Measurements from ENCODE around the gene NUP160. TPM values are rescaled to one million over a fixed set of nuclear protein-coding genes. Genes with fewer than 3 reads are reported as not detected.

Gene NUP160
- total RNA-seq, 1 experiment from 2014 or later, result 53.8 TPM

DNA sequence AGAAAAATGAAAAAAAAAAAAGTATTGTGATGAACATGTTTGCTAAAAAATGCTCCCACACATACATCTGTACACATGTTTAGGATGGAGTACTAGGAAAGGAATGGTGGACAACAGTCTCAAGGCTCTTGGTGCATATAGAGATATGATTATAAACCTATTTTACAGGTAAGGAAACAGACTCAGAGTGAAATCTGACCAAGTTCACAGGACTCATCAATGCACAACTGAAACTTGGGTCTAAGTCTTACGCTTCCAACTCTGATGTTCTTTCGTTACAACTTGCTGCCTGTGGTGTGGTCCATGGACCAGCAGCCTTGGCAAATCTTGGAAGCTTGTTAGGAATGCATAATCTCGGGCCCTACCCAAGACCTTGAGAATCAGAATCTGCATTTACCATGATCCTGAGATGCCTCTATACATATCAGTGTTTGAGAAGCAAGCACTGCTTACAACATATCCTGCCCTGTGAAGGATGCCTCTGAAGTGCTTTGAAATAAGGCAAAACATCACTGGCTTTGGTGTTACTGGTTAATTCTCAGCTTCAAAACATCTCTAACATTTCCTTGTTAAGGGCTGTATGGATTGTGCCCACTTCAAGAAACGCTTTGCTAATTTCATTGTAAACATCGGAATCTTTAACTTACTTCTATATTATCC lies 39.9 kb upstream of the NUP160 start:
- H2AFZ ChIP-seq (ENCODE audit: low read depth, low read length, poor library complexity, severe bottlenecking), result no peak overlapping the region
- H3K79me2 ChIP-seq (ENCODE audit: insufficient read depth, low read length), result no peaks in the 10 kb centered on the region
- H3K9me2 ChIP-seq (ENCODE audit: insufficient read depth), result no peaks in the 10 kb centered on the region
- H3K4me3 ChIP-seq (replicated peaks in 1 of 2; ENCODE audit: low read depth in 1 of 2, low read length in 2 of 2), result no peak overlapping the region
- BruUV-seq (replicated peaks), result no TSS peak
- ChIA-PET CTCF (no interaction called here), RAD21 (ENCODE audit: low non-redundant PET in 1 of 2, low total read pairs in 2 of 2, uncharacterized antibody in 2 of 2, unreplicated experiment in 2 of 2) (no interaction called here), POLR2A (no interaction called here)
- no peaks in the 10 kb centered on the region for H3K36me3 ChIP-seq (ENCODE audit: control insufficient read depth in 1 of 2, insufficient read depth in 2 of 2, low read length in 2 of 2)
- H4K20me1 ChIP-seq (ENCODE audit: insufficient read depth), result no peaks in the 10 kb centered on the region
- H3K27me3 ChIP-seq (ENCODE audit: insufficient read depth, low read length), result no peaks in the 10 kb centered on the region
- H3K9me3 ChIP-seq (ENCODE audit: control insufficient read depth in 1 of 2, insufficient read depth in 1 of 2, low read depth in 1 of 2, low read length in 2 of 2), result no peaks in the 10 kb centered on the region
- DNase-seq (ENCODE audit: low read depth, low spot score) (no peak), ATAC-seq (no peak)
- TF ChIP-seq JUND (IDR thresholded peaks at IDR 0.05) (no peak), SIN3A (IDR thresholded peaks at IDR 0.05; ENCODE audit: low read depth) (no peak), FOSL1 (IDR thresholded peaks at IDR 0.05; ENCODE audit: low read depth) (no peak), POLR2A (IDR thresholded peaks at IDR 0.05; ENCODE audit: borderline replicate concordance, extremely low read depth, insufficient read depth, insufficient read length) (no peak), ZFX (IDR thresholded peaks at IDR 0.05) (no peak), CBX3 (IDR thresholded peaks at IDR 0.05; ENCODE audit: low read depth) (no peak), ELF1 (IDR thresholded peaks at IDR 0.05; ENCODE audit: borderline replicate concordance, low read depth) (no peak), RAD21 (IDR thresholded peaks at IDR 0.05; ENCODE audit: low read depth) (no peak), CEBPB (IDR thresholded peaks at IDR 0.05; ENCODE audit: low read depth) (no peak), POLR2AphosphoS5 (IDR thresholded peaks at IDR 0.05; ENCODE audit: low read depth, low read length) (no peak), ZNF274 (IDR thresholded peaks at IDR 0.05; ENCODE audit: low read depth, low read length) (no peak), EZH2phosphoT487 (IDR thresholded peaks at IDR 0.05; ENCODE audit: borderline replicate concordance) (no peak), EGR1 (IDR thresholded peaks at IDR 0.05; ENCODE audit: low read depth) (no peak), YY1 (IDR thresholded peaks at IDR 0.05; ENCODE audit: extremely low read depth, insufficient replicate concordance, low read depth, low read length) (no peak), EZH2 (IDR thresholded peaks at IDR 0.05) (no peak)
- TF ChIP-seq, protein P1, sequence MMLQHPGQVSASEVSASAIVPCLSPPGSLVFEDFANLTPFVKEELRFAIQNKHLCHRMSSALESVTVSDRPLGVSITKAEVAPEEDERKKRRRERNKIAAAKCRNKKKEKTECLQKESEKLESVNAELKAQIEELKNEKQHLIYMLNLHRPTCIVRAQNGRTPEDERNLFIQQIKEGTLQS (IDR thresholded peaks at IDR 0.05), result no peak
- TF ChIP-seq, protein P2, sequence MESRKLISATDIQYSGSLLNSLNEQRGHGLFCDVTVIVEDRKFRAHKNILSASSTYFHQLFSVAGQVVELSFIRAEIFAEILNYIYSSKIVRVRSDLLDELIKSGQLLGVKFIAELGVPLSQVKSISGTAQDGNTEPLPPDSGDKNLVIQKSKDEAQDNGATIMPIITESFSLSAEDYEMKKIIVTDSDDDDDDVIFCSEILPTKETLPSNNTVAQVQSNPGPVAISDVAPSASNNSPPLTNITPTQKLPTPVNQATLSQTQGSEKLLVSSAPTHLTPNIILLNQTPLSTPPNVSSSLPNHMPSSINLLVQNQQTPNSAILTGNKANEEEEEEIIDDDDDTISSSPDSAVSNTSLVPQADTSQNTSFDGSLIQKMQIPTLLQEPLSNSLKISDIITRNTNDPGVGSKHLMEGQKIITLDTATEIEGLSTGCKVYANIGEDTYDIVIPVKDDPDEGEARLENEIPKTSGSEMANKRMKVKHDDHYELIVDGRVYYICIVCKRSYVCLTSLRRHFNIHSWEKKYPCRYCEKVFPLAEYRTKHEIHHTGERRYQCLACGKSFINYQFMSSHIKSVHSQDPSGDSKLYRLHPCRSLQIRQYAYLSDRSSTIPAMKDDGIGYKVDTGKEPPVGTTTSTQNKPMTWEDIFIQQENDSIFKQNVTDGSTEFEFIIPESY (IDR thresholded peaks at IDR 0.05; ENCODE audit: extremely low read depth, insufficient replicate concordance, low read length), result no peak
- TF ChIP-seq, protein P3, sequence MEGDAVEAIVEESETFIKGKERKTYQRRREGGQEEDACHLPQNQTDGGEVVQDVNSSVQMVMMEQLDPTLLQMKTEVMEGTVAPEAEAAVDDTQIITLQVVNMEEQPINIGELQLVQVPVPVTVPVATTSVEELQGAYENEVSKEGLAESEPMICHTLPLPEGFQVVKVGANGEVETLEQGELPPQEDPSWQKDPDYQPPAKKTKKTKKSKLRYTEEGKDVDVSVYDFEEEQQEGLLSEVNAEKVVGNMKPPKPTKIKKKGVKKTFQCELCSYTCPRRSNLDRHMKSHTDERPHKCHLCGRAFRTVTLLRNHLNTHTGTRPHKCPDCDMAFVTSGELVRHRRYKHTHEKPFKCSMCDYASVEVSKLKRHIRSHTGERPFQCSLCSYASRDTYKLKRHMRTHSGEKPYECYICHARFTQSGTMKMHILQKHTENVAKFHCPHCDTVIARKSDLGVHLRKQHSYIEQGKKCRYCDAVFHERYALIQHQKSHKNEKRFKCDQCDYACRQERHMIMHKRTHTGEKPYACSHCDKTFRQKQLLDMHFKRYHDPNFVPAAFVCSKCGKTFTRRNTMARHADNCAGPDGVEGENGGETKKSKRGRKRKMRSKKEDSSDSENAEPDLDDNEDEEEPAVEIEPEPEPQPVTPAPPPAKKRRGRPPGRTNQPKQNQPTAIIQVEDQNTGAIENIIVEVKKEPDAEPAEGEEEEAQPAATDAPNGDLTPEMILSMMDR (IDR thresholded peaks at IDR 0.05 in 2 of 3, conservative IDR thresholded peaks at IDR 0.05 in 1 of 3; ENCODE audit: borderline replicate concordance in 1 of 3, insufficient read depth in 1 of 3, low read depth in 2 of 3, low read length in 2 of 3), result no peak
- TF ChIP-seq, protein P4, sequence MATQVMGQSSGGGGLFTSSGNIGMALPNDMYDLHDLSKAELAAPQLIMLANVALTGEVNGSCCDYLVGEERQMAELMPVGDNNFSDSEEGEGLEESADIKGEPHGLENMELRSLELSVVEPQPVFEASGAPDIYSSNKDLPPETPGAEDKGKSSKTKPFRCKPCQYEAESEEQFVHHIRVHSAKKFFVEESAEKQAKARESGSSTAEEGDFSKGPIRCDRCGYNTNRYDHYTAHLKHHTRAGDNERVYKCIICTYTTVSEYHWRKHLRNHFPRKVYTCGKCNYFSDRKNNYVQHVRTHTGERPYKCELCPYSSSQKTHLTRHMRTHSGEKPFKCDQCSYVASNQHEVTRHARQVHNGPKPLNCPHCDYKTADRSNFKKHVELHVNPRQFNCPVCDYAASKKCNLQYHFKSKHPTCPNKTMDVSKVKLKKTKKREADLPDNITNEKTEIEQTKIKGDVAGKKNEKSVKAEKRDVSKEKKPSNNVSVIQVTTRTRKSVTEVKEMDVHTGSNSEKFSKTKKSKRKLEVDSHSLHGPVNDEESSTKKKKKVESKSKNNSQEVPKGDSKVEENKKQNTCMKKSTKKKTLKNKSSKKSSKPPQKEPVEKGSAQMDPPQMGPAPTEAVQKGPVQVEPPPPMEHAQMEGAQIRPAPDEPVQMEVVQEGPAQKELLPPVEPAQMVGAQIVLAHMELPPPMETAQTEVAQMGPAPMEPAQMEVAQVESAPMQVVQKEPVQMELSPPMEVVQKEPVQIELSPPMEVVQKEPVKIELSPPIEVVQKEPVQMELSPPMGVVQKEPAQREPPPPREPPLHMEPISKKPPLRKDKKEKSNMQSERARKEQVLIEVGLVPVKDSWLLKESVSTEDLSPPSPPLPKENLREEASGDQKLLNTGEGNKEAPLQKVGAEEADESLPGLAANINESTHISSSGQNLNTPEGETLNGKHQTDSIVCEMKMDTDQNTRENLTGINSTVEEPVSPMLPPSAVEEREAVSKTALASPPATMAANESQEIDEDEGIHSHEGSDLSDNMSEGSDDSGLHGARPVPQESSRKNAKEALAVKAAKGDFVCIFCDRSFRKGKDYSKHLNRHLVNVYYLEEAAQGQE (IDR thresholded peaks at IDR 0.05; ENCODE audit: low read depth), result no peak
- no peak overlapping the region for H3K4me2 ChIP-seq (ENCODE audit: low read length)
- H3K27ac ChIP-seq (ENCODE audit: low read depth, low read length), result no peak overlapping the region
- no peaks in the 10 kb centered on the region for H3K4me1 ChIP-seq (ENCODE audit: control insufficient read depth in 1 of 2, insufficient read depth in 2 of 2, low read length in 2 of 2)
- intact Hi-C loops (cut with micrococcal nuclease), result no loop called here
- no peak overlapping the region for H3K9ac ChIP-seq (ENCODE audit: low read length)
